Spleen (tissue), 7 donors: ENCODE data around the gene ROBO1.

Source experiments
- POLR2AphosphoS5 ChIP-seq, 3 donors: sonication (generic); formaldehyde crosslinking; IDR thresholded peaks; one replicate each; pipeline ENCODE4 v1.5.1; 2017; ENCODE audit warnings: antibody characterized with exemption in 3 of 3
- TF ChIP-seq, protein P1 (sequence below), 11 experiments: fragments of 200-600 bp in 7 of 11; fragments of 450-650 bp in 4 of 11; sonication (generic) in 4 of 11; IDR thresholded peaks in 8 of 11; conservative IDR thresholded peaks in 3 of 11; 1 replicate in 7 of 11; 2 replicates in 4 of 11; pipeline versions ENCODE4 v1.4.0 to v1.8.0; 2016 to 2021; ENCODE audit warnings: antibody characterized with exemption in 11 of 11, inconsistent platforms in 4 of 11, mild to moderate bottlenecking in 1 of 11
- donor health status: DM: no; HTN: no; CAD: no; lungs with moderate emphysema.
- donor health status: DM: no; HTN: no; CAD: no.
- donor health status: DM: no; HTN: no; CAD: no.

GRCh38 chr3:79558943-79559342 lies 208.9 kb downstream of the ROBO1 start:
- TF ChIP-seq POLR2AphosphoS5 (IDR thresholded peaks at IDR 0.05): no peak
- TF ChIP-seq, protein P1, sequence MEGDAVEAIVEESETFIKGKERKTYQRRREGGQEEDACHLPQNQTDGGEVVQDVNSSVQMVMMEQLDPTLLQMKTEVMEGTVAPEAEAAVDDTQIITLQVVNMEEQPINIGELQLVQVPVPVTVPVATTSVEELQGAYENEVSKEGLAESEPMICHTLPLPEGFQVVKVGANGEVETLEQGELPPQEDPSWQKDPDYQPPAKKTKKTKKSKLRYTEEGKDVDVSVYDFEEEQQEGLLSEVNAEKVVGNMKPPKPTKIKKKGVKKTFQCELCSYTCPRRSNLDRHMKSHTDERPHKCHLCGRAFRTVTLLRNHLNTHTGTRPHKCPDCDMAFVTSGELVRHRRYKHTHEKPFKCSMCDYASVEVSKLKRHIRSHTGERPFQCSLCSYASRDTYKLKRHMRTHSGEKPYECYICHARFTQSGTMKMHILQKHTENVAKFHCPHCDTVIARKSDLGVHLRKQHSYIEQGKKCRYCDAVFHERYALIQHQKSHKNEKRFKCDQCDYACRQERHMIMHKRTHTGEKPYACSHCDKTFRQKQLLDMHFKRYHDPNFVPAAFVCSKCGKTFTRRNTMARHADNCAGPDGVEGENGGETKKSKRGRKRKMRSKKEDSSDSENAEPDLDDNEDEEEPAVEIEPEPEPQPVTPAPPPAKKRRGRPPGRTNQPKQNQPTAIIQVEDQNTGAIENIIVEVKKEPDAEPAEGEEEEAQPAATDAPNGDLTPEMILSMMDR (IDR thresholded peaks at IDR 0.05 in 8 of 11, conservative IDR thresholded peaks at IDR 0.05 in 3 of 11): no peak
